Cardiac muscle cell (in vitro differentiated cells and primary cell): ENCODE data around the gene LRCOL1. TPM values are rescaled to one million over a fixed set of nuclear protein-coding genes. Genes with fewer than 3 reads are reported as not detected.

Experiments used
- DNase-seq, 2 donors: peaks; one replicate each; pipeline versions ENCODE4 v3.0.0 to v3.0.0-alpha.2; 2010 to 2017; ENCODE audit warnings: low read depth in 1 of 2, low spot score in 1 of 2
- H3K27ac ChIP-seq: fragments of 200-600 bp; sonication (generic); 2 replicates; pipeline ENCODE4 v1.5.1; 2016
- H3K27me3 ChIP-seq: fragments of 200-600 bp; sonication (generic); 2 replicates; pipeline ENCODE4 v1.6.0; 2016; ENCODE audit warnings: control low read depth
- H3K36me3 ChIP-seq: fragments of 200-600 bp; sonication (generic); 2 replicates; pipeline ENCODE4 v1.5.1; 2016; ENCODE audit warnings: control low read depth
- H3K4me1 ChIP-seq: fragments of 200-600 bp; sonication (generic); 2 replicates; pipeline ENCODE4 v1.8.1; 2017; ENCODE audit warnings: low read depth, mild to moderate bottlenecking, mixed run types
- H3K4me3 ChIP-seq: fragments of 200-600 bp; sonication (generic); 2 replicates; pipeline ENCODE4 v1.5.1; 2016; ENCODE audit warnings: mild to moderate bottlenecking
- H3K9me3 ChIP-seq: fragments of 200-600 bp; sonication (generic); 2 replicates; pipeline ENCODE4 v1.5.1; 2017; ENCODE audit warnings: low read depth, mild to moderate bottlenecking, control low read depth
- CTCF ChIP-seq: IDR thresholded peaks from 2 replicates; pipeline ENCODE4 v1.5.1; 2012; ENCODE audit warnings: low read depth, mild to moderate bottlenecking, low read length
- polyA plus RNA-seq: library from polyadenylated mRNA; unstranded; fragments of >200 nt; fragmentation: Nextera tagmentation; extraction: Ambion mirVana; gene quantifications from 2 replicates; pipeline ENCODE4 v1.2.1, GENCODE V29; 2016
- total RNA-seq: library from RNA; depleted of rRNA; stranded (reverse); fragments of >200 nt; gene quantifications from 2 replicates; pipeline ENCODE4 v1.2.3, GENCODE V29; 2016

LRCOL1 gene
- total and polyA plus RNA-seq, 2 experiments from 2014 or later: not detected

- Histone ChIP-seq H3K9me3 (no peaks in the 10 kb centered on the region), H3K27me3 (no peaks in the 10 kb centered on the region), H3K36me3 (peaks cover 25% of the 10 kb centered on the region), H3K4me3 (no peak overlapping the region), H3K27ac (no peak overlapping the region), H3K4me1 (no peaks in the 10 kb centered on the region)
- TF ChIP-seq CTCF: no peak
- DNase-seq: no peak
These were observed 37.3 kb downstream of the LRCOL1 start for GRCh38 chr12:132572801-132573760.

- TF ChIP-seq CTCF: no peak
- no peak overlapping the region for H3K27ac ChIP-seq
- peaks cover 18% of the 10 kb centered on the region for H3K36me3 ChIP-seq
- H3K27me3 ChIP-seq: no peaks in the 10 kb centered on the region
- DNase-seq: no peak
- H3K4me1 ChIP-seq: no peaks in the 10 kb centered on the region
- H3K4me3 ChIP-seq: no peak overlapping the region
- no peaks in the 10 kb centered on the region for H3K9me3 ChIP-seq
These were observed 38.3 kb downstream of the LRCOL1 start for GRCh38 chr12:132572106-132572505.

- Histone ChIP-seq H3K9me3 (no peaks in the 10 kb centered on the region), H3K27ac (no peak overlapping the region), H3K4me3 (no peak overlapping the region), H3K27me3 (no peaks in the 10 kb centered on the region), H3K4me1 (no peaks in the 10 kb centered on the region), H3K36me3 (peaks cover 13% of the 10 kb centered on the region)
- DNase-seq: no peak
- no peak for TF ChIP-seq CTCF
These were observed 38.8 kb downstream of the LRCOL1 start for GRCh38 chr12:132571598-132571997.

- Histone ChIP-seq H3K4me1 (no peaks in the 10 kb centered on the region), H3K27me3 (no peaks in the 10 kb centered on the region), H3K36me3 (peaks cover 10% of the 10 kb centered on the region), H3K27ac (no peak overlapping the region), H3K4me3 (no peak overlapping the region), H3K9me3 (no peaks in the 10 kb centered on the region)
- DNase-seq: no peak
- TF ChIP-seq CTCF: no peak
These were observed 39.3 kb downstream of the LRCOL1 start for GRCh38 chr12:132571051-132571450.

GRCh38 chr12:132570635-132571034 lies 39.7 kb downstream of the LRCOL1 start:
- Histone ChIP-seq H3K27me3 (no peaks in the 10 kb centered on the region), H3K4me3 (no peak overlapping the region), H3K4me1 (no peaks in the 10 kb centered on the region), H3K36me3 (peaks cover 10% of the 10 kb centered on the region), H3K27ac (no peak overlapping the region), H3K9me3 (no peaks in the 10 kb centered on the region)
- no peak for DNase-seq
- TF ChIP-seq CTCF: no peak
